GDM1 (cell line): ENCODE data around the gene PCIF1.
A peak's percentile ranks its signal among the peaks of the same experiment; 100 is the strongest.

Experiments used
- DNase-seq: peaks from one replicate; lab custom pipeline; 2025; lab: John Stamatoyannopoulos, UW

PCIF1 gene

DNA sequence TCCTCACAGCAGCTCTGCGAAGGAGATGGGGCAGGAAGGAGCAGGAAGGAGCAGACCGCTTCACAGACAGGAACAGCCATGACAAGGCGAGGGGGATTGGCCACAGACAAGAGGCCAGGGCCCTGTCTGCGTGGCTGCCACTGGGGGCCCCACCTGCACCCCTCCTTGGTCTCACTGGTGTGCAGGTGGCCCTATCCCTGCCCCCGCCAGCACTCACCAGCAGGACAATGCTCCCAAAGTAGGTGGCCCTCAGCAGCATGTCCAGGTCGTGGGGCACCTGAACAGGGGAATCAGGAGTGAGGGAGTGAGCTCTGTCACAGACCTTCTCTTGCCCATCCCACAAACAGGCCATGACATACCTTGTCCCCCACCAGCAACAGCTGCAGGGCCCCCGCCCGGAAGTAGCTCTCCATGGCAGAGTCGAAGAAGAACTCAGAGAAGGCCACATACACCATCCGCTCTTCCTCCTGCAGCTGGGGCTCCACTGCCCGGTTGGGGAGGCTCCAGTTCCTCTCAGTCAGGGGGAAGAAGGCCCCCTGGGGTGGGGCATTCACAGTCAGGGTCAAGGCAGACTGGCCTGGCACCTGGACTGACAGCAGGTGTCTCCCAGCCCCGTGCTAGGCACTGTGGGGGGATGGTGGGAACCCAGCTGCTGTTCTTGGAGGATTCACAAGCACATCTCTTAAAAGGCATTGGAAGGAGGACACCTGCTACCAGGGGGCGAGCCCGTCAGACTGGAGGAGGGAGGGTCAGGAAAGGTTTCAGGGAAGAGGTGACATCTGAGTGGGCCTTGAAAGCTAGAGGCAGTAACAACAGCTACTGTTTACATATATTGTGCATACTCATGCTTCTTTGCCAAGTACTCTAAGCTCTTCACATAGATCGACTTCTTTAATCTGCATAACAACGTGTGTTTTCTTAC is 29.6 kb upstream of the PCIF1 start:
- DNase-seq: no peak

DNA sequence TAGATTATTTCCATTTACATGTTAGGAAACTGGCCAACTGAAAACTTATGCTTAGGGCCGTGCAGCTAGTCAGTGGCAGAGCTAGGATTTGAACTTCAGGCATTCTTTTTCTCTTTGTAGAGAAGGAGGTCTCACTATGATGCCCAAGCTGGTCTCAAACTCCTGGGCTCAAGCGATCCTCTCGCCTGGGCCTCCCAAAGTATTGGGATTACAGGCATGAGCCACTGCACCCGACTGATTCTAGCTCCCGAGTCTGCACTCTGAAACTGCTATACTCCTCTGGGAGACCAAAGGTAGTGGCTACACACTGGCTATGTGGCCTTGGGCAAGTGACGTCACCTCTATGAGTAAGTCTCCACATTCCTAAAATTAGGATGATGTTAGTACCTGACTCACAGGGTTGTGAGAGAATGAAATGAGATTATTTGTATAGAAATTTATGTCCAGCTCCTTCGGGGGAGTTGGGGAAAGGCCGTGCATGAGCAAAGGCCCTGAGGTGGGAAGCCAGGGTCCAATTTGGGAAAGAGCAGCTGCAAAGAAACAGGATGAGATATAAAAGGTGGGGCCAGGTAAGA is 28.9 kb upstream of the PCIF1 start:
- no peak for DNase-seq

DNA sequence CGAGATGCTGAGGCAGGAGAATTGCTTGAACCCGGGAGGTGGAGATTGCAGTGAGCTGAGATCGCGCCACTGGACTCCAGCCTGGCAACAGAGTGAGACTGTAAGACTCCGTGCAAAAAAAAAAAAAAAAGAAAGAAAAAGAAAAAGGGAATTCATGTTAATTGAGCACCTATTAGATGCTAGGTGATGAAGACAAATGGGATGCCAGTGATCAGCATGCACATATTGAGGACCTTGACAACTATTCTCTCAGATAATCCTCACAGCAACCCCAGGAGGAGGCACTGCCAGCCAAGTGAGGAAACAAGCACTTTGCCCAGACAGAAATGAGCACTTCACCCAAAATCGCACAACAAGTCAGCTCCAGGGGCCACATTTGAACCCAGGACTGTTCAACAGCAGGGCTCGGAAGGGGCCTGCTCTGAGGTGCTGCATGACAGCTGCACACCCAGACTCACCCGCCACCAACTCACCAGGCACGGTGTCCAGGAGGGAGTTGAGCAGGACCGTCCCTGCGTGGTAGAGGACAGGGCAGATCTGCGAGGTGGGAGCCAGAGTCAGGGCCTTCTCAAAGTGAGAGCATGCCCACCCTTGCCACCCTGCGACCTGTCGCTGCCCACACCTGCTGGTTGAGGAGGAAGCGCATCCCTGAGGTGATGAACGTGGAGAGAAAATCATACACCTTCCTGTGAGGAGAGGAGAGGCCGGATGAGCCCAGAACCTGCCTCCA is 27.1 kb upstream of the PCIF1 start:
- no peak for DNase-seq

DNA sequence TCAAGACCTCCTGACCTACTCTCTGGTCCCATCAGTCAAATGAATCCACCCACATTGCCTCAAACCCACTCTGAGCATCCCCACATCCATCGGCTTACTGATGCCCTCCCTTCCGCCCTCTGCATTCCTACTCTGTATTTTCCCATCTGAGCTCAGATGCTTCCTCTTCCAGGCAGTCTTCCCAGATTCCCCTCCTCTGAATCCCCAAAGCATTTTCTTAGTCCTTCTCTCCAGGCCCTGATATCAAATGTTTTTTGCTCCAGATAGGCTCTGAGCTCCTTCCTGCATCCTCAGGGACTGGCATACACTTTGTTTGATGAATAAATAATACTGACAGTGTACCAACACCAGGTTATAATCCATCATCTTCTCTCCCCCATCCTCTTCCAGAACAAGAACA is 26.4 kb upstream of the PCIF1 start:
- DNase-seq: no peak

DNA sequence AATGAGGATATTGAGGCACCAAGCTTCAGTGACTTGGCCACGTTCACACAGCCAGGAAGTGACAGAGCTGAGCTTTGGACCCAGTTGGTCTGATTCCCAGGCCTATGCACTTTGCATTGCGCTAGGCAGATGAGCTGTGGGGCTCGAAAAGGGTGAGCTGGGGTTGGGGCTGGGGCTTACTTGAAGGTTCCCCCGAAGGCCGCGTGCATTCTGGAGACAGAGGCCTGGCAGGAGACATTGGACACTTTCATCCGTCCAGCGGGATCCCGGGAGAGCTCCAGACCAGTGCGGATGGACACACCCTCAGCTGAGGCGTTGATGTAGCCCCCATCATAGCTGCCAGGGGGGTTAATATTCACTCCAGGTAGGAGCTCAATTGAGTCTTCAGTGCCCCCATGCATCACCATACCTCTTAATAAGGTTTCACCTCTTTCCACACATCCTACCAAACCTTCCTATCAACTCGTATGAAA is 25.1 kb upstream of the PCIF1 start:
- no peak for DNase-seq

DNA sequence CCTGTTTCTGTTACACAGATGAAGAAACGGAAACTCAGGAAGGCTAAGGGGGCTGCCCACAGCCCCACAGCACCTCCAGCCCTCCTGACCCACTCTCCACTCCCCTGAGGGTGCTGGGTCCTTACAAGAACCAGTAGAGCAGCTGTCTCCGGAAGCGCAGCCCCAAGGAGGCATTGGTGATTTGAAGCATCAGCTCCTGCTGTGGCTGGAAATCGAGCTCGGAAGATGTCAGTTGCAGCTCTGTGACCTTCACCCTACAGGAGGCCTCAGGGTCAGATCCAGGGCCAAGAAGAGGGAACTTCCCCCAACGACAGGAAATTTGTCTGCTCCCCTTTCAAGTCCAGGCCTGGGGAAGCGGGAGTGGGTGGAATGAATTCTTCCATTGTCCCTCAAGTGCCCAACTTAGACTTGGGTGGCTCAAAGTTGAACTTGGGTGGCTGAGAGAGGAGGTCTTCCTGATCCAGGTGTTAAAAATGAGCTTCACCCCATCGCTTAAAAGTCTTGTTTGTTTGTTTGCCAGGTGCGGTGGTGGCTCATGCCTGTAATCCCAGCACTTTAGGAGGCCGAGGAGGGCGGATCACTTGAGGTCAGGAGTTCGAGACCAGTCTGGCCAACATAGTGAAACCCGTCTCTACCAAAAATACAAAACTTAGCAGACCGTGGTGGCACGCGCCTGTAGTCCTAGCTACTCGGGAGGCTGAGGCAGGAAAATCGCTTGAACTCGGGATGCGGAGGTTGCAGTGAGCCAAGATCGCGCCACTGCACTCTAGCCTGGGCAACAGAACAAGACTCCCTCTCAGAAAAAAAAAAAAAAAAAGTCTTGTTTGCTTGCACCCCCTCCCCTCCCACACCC is 24.4 kb upstream of the PCIF1 start:
- DNase-seq: no peak

DNA sequence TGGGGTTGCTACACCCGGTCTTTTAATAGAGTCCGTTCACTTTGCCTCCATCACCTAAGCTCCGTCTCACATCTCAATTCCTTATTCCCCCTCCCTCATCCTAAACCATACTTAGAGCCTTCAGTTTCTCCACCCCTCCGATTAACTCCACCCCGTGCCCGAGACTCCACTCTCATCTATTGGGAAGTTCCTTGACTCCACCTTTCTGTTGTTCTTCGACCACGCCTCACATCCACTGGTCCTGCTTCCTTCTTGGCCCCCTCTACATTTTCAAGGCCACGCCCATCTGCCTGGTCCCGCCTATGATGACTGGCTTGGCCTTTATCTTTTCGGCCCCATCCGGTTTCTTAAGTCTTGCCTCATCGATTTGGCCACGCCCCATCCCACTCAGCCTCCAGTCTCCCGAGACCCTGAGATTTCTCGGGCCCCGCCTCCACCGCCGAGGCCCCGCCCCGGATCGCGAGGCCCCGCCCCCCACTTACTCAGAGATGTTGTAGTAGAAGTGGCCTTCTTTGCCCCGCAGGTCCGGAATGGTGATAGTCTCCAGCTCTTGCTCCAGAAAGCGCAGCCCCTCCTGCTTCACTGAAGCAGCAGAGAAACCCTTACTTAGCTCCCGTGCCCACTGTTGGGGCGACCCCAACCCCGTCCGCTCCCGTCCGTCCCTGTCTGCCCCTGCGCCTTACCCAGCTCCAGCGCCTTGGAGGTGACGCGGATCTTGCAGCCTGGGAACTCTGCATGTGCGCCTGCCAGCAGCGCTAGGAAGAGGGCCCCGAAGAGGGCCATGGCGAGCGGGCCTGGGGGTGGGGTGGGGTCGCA is 23.6 kb upstream of the PCIF1 start:
- DNase-seq: peak; percentile 100

DNA sequence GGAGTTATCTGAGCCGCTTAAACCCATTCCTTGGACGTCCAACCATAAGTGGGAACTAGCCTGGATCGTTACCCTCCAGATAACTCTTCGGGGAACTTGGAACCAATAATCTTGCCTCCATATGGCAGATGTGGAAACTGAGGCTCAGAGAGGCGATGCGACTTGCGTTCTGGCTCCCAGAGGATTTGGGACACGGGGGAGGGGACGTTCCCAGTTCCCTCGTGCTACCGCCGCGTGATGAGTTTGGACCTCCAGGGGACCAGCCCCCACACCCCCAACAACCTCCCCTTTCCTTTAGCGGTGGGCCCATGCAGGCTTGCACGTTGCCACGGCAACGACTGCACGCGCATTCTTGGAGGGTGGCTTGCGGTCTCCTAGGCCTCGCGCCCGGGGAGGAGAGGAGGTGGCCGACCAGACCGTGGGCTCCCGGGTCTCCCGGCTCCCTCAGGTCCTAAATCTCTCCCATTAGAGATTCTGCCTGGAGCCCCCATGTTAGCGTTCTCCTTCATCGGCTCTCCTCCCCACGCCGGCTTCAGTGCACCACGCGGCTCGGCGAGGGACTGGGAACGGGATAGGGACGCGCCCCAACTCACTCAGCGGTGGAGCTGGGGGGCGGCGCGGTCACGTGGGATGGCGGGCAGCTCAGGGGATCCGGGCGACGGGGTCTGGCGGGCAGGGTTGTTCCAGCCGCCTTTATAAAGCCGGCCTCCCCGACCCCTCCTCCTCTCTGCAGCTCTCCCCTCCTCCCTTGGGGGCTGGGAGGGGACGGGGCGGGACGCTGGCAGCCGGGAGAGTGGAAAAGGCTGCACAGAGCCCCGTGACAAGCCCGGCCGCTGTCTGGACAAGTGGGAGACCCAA is 22.8 kb upstream of the PCIF1 start, which contains the start of gene PLTP:
TSS of gene PLTP (minus strand) at position 670 of the 858 bp plus-strand sequence. CDS start 703 bp downstream, outside the sequence.
- DNase-seq: peak; percentile 55

DNA sequence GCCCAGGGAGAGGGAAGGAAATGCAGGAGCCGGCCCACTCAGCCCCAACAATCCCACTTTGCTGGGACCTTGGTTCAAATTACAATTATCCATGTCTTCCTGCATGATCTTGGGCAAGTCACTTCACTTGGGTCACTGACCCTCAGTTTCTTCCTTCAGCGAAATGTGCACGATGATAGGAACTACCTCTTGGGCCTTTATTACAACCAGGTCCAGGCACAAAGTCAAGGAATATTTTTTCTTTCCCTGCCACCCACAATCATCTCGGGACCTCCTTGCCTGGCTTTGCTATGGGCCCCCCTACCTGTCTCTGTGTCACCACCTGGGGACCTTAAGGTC is 22.2 kb upstream of the PCIF1 start:
- no peak for DNase-seq

DNA sequence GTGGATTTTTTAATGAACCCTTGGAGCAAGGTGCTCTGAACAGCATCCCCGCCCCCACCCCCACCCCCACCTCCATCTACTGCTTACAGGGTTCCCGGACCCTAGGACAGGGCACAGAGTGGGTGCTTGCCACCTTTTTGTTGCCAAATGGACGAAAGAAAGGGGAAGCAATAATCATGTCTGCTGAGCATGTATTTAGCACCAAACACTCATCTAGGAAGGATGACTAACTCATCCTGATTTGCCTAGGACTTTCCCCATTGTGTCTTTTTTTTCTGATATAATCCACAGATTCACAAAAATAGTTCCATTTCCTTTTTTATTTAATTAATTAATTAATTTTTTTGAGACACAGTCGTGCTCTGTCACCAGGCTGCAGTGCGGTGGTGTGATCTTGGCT is 21.4 kb upstream of the PCIF1 start:
- DNase-seq: no peak

DNA sequence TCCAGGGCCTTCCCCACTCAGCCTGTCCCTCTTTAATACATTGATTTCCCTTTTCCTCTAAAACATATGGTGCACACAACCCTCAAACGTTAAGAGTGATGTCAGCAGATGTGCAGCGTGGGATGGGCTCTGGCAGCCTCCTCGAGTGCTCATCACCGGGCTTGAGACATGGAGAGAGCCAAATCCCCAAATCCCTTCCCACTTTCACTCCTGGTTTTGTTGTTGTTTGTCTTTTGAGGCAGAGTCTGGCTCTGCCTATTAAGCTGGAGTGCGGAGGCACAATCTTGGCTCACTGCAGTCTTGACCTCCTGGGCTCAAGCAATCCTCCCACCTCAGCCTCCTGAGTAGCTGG is 16.7 kb upstream of the PCIF1 start:
- DNase-seq: no peak

DNA sequence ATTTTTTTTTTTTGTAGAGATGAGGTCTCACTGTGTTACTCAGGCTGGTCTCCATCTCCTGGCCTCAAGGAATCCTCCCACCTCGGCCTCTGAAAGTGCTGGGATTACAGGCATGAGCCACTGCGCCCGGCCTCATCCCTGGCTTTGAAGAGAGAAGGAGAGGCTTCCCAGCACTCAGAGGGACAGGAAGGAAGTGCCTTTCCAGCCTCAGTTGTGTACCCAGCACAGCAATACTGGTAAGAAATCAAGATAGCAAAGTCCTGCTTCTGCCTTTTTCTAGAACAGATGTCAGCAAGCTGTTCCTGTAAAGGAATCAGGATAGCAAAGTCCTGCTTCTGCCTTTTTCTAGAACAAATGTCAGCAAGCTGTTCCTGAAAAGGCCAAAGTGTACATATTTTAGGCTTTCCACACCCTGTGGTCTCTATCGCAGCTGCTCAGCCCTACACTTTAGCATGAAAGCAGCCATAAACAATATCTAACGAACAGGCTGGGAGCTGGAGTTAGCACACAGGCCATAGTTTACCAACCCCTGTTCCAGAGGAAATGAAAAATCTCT is 16.2 kb upstream of the PCIF1 start:
- DNase-seq: no peak

DNA sequence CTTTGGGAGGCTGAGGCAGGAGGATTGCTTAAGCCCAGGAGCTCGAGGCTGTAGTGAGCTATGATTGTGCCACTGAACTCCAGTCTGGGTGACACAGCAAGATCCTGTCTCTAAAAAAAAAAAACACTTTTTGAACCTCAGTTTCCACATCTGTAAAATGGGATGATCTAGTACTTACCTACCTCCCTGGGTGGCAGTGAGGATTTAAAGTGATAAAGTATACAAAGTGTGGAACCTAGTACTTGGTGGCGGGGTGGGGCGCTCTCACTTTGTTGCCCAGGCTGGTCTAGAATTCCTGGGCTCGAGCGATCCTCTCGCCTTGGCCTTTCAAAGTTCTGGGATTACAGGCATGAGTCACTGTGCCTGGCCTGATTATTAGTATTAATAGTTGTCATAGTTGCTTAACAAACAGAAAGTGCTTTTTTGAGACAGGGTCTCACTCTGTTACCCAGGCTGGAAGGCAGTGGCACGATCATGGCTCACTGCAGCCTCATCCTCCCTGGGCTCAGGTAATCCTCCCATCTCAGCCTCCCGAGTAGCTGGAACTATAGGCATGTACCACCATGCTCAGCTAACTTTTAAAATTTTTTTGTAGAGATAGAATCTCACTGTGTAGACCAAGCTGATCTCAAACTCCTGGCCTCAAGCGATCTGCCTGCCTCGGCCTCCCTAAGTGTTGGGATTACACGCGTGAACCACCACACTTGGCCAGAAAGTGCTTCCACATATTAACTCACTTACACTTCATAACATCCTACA is 15.5 kb upstream of the PCIF1 start:
- no peak for DNase-seq

DNA sequence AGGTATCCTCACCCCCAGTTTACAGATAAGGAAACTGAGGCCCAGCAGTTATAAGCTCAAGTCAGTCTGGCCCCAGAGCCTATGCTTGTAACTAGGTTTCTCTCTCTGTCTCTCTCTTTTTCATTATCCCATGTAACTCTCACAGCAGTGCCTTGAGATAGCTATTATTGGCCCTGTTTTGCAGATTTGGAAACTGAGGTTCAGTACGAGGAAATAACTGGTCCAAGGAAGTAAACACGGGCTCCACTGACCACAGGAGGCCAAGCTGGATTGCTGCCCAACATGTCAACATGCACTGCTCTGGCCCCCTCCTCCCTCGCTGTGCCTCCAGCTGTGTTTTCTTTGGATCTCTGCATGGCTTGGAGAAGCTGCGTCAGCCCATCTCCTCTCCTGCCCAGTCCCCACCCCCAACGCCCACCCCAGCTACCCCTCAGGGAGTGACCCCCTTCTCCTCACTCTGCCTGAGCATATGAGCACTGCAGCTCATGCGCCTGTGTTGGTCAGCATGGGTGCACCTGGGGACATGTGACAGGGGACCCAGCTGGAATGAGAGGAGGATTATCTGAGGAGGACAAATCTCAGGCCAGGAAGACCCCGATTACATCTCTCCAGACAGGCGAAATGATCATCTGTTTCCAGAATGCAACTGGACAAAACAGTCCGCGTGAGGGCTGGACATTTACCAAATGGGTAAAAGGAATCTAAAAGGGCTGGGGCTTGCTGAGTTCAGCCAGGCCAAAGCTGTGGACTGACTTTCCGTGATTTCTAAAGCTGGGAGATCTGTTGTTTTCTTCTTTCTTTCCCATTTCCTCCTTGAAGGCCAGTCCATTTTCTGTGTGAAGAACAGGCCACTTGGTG is 14.7 kb upstream of the PCIF1 start:
- no peak for DNase-seq

DNA sequence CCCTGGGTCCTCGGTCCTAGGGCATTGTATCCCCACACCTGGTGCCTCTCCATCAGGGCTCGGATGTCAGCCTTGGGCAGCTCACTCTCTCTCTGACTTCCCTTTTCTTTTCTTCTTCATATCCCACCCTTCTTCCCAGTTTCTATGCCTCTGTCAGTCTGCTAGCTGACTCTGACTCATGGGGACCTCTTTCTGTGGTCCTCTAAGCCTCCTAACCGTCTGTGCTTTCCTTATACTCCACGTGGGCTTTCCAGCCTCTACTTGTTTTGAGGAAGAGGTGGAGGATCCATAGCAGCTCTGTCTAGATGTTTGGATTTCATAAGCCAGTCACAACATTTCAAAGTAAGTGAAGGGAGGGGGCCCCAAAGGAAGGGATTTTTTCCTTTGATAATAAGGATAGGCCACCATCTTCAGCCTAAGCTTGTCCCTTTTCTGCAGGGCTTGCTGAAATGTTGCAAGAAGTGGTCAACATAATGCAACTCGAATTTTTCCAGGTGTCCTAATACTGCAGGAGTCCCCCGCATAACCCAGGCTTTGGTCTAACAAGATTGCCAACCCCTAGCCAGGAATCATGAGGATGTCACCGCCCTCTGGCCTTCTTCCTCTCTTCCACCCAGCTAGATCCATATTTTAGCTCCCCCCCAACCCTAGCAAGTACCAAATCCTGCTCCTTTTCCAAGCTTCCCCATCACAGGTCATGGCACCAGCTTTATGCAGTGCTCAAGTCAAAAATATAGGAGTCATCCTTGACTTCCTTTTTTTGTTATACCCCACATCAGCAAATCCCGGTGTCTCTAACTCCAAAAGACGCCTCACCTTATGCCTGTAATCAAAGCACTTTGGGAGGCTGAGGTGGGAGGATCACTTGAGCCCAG is 13.8 kb upstream of the PCIF1 start:
- no peak for DNase-seq

DNA sequence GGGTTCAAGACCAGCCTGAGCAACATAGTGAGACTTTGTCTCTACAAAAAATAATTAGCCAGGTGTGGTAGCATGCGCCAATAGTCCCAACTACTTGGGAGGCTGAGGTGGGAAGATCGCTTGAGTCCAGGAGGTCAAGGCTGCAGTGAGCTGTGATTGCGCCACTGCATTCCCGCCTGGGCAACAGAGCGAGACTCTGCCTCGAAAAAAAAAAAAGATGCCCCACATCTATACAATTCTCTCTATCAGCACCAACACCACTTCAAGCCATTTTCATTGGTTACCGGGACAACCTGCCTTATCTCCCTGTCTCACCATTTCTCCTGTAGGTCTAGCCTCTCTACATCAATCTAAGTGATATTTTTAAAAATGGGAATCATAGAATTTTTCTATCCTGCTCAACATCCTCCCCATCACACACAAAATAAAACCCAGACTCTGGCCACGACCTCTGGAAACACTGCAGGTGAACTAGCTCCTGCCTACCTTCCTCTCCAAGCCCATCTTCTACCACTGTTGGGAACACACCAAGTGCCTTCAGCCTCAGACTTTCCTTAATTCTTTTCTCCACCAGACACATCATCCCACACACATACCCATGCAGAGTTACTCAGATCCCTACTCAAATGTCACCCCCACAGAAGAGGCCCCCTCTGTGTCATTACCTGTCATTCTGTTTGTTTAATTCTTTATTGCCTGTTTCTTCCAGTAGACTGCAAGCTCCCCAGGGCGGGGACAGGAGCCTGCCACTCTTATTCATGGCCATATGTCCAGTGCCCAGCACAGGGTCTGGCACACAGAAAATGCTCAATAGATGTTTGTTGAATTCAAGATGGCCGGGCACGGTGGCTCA is 12.9 kb upstream of the PCIF1 start:
- DNase-seq: no peak
